DOHH2 (cell line): ENCODE measurements around the gene CKB.

Experiments
- EZH2phosphoT487 ChIP-seq: fragments of 200-600 bp; sonication (generic); IDR thresholded peaks from 2 replicates; pipeline ENCODE4 v1.6.1; 2017; ENCODE audit warnings: borderline replicate concordance, mild to moderate bottlenecking, antibody characterized with exemption, low read length, moderate library complexity, mixed read lengths
- TF ChIP-seq, protein P1 (sequence below): fragments of 200-600 bp; sonication (generic); IDR thresholded peaks from one replicate; pipeline ENCODE4 v1.5.1; 2014; ENCODE audit warnings: antibody characterized with exemption, mild to moderate bottlenecking, low read depth, low read length; ENCODE audit not compliant: poor library complexity, severe bottlenecking

DNA sequence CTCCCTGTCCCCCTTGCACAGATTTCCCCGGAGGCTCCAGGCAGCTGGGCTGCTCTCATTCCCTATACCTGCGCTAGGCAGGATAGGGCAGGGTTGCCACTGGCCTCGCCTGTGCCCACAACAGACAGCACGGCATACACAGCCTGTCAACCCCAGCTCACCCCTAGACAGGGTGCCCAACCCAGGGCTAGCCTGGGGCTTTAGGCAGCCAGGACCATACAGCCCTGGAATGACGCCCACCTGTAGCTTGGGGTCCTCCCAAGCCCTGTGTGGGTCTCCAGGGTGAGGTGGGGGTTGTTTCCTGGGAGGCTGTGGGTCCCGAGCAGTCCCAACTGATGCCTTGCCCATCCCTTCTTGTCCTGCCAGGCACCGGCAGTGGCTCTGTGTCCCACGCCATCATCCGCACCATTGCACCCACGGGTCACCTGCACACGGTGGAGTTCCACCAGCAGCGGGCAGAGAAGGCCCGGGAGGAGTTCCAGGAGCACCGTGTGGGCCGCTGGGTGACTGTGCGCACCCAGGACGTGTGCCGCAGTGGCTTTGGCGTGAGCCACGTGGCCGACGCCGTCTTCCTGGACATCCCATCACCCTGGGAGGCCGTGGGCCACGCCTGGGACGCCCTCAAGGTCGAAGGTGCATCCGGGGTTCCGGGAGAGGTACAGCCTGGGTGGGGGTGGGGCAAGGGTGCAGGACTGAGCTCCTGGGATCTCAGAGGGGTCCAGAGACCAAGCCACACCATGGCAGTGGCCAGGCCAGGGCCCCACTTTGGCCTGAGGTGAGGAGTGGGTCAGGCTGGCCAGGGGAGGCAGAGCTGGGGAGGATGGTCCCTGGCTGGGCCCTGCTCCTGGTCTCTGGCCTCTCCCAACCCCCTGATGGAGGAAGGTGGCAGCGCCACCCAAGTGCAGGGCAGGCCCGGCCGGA lies 9.8 kb upstream of the CKB start:
- TF ChIP-seq, protein P1, sequence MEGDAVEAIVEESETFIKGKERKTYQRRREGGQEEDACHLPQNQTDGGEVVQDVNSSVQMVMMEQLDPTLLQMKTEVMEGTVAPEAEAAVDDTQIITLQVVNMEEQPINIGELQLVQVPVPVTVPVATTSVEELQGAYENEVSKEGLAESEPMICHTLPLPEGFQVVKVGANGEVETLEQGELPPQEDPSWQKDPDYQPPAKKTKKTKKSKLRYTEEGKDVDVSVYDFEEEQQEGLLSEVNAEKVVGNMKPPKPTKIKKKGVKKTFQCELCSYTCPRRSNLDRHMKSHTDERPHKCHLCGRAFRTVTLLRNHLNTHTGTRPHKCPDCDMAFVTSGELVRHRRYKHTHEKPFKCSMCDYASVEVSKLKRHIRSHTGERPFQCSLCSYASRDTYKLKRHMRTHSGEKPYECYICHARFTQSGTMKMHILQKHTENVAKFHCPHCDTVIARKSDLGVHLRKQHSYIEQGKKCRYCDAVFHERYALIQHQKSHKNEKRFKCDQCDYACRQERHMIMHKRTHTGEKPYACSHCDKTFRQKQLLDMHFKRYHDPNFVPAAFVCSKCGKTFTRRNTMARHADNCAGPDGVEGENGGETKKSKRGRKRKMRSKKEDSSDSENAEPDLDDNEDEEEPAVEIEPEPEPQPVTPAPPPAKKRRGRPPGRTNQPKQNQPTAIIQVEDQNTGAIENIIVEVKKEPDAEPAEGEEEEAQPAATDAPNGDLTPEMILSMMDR = no peak
- TF ChIP-seq EZH2phosphoT487 = no peak
